DND-41 (cell line): Measurements from ENCODE around the gene ST6GALNAC6.

Experiments
- ATAC-seq: fragments of 200-7000 bp; cut with Tn5 transposase; 3 replicates; pipeline ENCODE4 v1.9.1; 2021; ENCODE audit warnings: low read depth; ENCODE audit not compliant: insufficient read depth
- DNase-seq: peaks from one replicate; pipeline ENCODE4 v3.0.0-alpha.2; 2020
- H2AFZ ChIP-seq: 2 replicates; pipeline ENCODE4 v1.6.0; 2012; ENCODE audit warnings: low read depth, low read length
- H3K27ac ChIP-seq: 2 replicates; pipeline ENCODE4 v1.5.1; 2012; ENCODE audit warnings: low read length, inconsistent platforms
- H3K27me3 ChIP-seq: fragments of 200-600 bp; sonication (generic); 2 replicates; pipeline ENCODE4 v1.6.0; 2012; ENCODE audit warnings: low read length, mild to moderate bottlenecking, inconsistent platforms; ENCODE audit not compliant: insufficient read depth, poor library complexity
- H3K36me3 ChIP-seq: 2 replicates; pipeline ENCODE4 v1.5.1; 2012; ENCODE audit warnings: low read length, inconsistent platforms; ENCODE audit not compliant: insufficient read depth
- H3K4me1 ChIP-seq: 2 replicates; pipeline ENCODE4 v1.5.1; 2012; ENCODE audit warnings: mild to moderate bottlenecking, low read length; ENCODE audit not compliant: insufficient read depth
- H3K4me2 ChIP-seq: 2 replicates; pipeline ENCODE4 v1.6.0; 2012; ENCODE audit warnings: mild to moderate bottlenecking, moderate library complexity, low read length, inconsistent platforms; ENCODE audit not compliant: insufficient read depth
- H3K4me3 ChIP-seq, 2 experiments: fragments of 200-600 bp in 1 of 2; shearing (Covaris generic) in 1 of 2; 2 replicates each; pipeline ENCODE4 v1.5.1; 2012 to 2016; ENCODE audit warnings: inconsistent platforms in 2 of 2, low read length in 2 of 2, mild to moderate bottlenecking in 2 of 2, low read depth in 1 of 2, moderate library complexity in 1 of 2
- H3K79me2 ChIP-seq: 2 replicates; pipeline ENCODE4 v1.6.0; 2012; ENCODE audit warnings: low read length, inconsistent platforms; ENCODE audit not compliant: insufficient read depth
- H3K9ac ChIP-seq: 2 replicates; pipeline ENCODE4 v1.6.0; 2012; ENCODE audit warnings: low read depth, mild to moderate bottlenecking, inconsistent platforms, low read length, moderate library complexity
- H3K9me3 ChIP-seq: 2 replicates; pipeline ENCODE4 v1.5.1; 2012; ENCODE audit warnings: low read length, moderate library complexity, mild to moderate bottlenecking, inconsistent platforms; ENCODE audit not compliant: insufficient read depth, severe bottlenecking
- H4K20me1 ChIP-seq: 2 replicates; pipeline ENCODE4 v1.6.0; 2012; ENCODE audit warnings: low read length; ENCODE audit not compliant: insufficient read depth
- CTCF ChIP-seq: IDR thresholded peaks from 2 replicates; pipeline ENCODE4 v1.5.1; 2012; ENCODE audit warnings: borderline replicate concordance, low read length, moderate library complexity, mild to moderate bottlenecking; ENCODE audit not compliant: poor library complexity, severe bottlenecking; ENCODE audit errors: extremely low read depth
- EZH2 ChIP-seq: IDR thresholded peaks from 3 replicates; pipeline ENCODE4 v1.6.1; 2012; ENCODE audit warnings: borderline replicate concordance, low read depth, mild to moderate bottlenecking, moderate library complexity, low read length, inconsistent platforms; ENCODE audit not compliant: severe bottlenecking

The ST6GALNAC6 gene

GRCh38 chr9:127878001-127878651 lies 21.3 kb downstream of the ST6GALNAC6 start:
- no peak overlapping the region for H3K4me2 ChIP-seq
- no peaks in the 10 kb centered on the region for H3K79me2 ChIP-seq
- H3K4me1 ChIP-seq: no peaks in the 10 kb centered on the region
- H3K4me3 ChIP-seq: no peak overlapping the region
- no peak for TF ChIP-seq CTCF
- no peak for TF ChIP-seq EZH2
- ATAC-seq: no peak
- H4K20me1 ChIP-seq: no peaks in the 10 kb centered on the region
- no peak for DNase-seq
- no peak overlapping the region for H2AFZ ChIP-seq
- no peak overlapping the region for H3K9ac ChIP-seq
- H3K9me3 ChIP-seq: no peaks in the 10 kb centered on the region
- no peaks in the 10 kb centered on the region for H3K27me3 ChIP-seq
- H3K27ac ChIP-seq: no peak overlapping the region
- no peaks in the 10 kb centered on the region for H3K36me3 ChIP-seq

DNA sequence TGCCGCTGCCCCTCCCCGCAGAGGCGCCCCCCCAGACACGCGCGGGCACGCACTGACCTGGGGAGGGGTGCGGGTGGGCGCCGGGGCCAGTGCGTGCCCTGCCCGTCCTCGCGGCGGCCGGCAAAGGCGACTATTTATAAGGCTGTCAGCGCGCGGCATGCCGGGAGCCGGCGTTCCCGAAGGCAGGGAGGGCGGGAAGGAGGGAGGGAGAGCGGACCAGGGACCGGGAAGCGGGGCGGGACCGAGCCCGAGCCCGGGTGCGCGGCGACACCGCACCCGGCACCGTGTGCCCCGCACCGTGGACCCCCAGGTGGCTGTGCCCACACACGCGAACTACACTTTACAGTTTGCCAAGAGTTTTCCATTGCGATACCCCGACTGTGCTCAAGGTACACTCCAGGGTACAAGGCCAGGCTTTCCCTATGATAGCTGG lies 21.8 kb downstream of the ST6GALNAC6 start, which contains the start of gene AK1:
Gene AK1, minus strand, starts transcription at position 110 of the 433 bp plus-strand sequence. CDS start 3,058 bp downstream, outside the sequence.
- DNase-seq (no peak), ATAC-seq (no peak)
- Histone ChIP-seq H3K27ac (no peak within 1 kb of the TSS), H3K9ac (no peak within 1 kb of the TSS), H3K4me1 (no peaks in the 10 kb centered on the region), H3K9me3 (no peaks in the 10 kb centered on the region), H3K4me3 (no peak within 1 kb of the TSS), H3K4me2 (no peak within 1 kb of the TSS), H3K79me2 (no peaks in the 10 kb centered on the region), H3K36me3 (no peaks in the 10 kb centered on the region), H4K20me1 (no peaks in the 10 kb centered on the region), H3K27me3 (no peaks in the 10 kb centered on the region), H2AFZ (no peak within 1 kb of the TSS)
- TF ChIP-seq EZH2 (no peak), CTCF (no peak)

DNA sequence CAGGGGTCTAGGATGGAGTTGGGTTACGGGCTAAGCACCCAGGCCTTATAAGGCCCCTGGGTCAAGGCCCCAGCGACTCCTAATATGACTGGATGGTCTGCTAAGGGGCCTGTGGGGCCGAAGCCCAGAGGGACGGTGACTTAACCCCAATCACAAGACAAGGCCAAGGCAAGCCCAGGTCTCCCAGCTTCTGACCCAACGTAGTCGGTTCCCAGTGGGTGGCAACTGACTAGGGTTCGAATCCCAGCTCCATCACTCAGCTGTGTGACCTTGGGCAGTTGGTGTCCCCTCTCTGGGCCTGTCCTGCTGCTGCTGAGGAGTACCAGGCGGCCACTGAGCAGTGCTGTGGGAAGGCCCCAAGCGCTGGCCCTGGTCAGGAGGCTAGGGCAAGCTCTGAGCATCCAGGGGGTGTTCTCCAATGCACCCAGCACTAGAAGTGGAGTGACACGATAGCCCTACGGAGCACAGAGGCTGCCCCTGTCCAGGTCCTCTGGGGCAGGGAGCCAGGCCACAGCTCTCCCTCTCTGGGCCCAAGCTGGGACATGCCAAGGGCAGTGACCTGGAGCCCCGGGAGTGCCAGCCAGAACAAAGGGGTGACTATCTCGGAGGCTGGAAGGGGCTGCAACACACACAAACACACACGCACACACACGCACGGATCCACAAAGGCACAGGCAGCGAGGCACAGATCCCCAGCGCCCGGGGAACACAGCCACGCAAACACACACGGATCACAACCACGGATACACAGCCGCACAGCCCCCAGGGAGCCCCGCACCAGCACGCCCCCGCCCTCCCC lies 22.4 kb downstream of the ST6GALNAC6 start:
- H3K4me3 ChIP-seq: no peak overlapping the region
- H3K9me3 ChIP-seq: no peaks in the 10 kb centered on the region
- no peak for ATAC-seq
- no peak overlapping the region for H3K4me2 ChIP-seq
- H4K20me1 ChIP-seq: no peaks in the 10 kb centered on the region
- no peak overlapping the region for H3K27ac ChIP-seq
- no peaks in the 10 kb centered on the region for H3K4me1 ChIP-seq
- DNase-seq: no peak
- no peaks in the 10 kb centered on the region for H3K79me2 ChIP-seq
- TF ChIP-seq CTCF: no peak
- TF ChIP-seq EZH2: no peak
- H3K9ac ChIP-seq: no peak overlapping the region
- no peak overlapping the region for H2AFZ ChIP-seq
- H3K27me3 ChIP-seq: no peaks in the 10 kb centered on the region
- H3K36me3 ChIP-seq: no peaks in the 10 kb centered on the region
